GM10266 (cell line): Measurements from ENCODE around the gene QKI.

Experiments
- DNase-seq: peaks from one replicate; pipeline ENCODE4 v3.0.0; 2012; ENCODE audit errors: extremely low spot score
- CTCF ChIP-seq: IDR thresholded peaks from 2 replicates; pipeline ENCODE4 v1.5.1; 2012; ENCODE audit warnings: mild to moderate bottlenecking, low read depth; ENCODE audit not compliant: control insufficient read depth, insufficient read depth; ENCODE audit errors: missing control alignments

Gene QKI

GRCh38 chr6:163532526-163533078 lies 118.1 kb downstream of the QKI start:
- no peak for DNase-seq
- no peak for TF ChIP-seq CTCF

- DNase-seq = no peak
- TF ChIP-seq CTCF = no peak
Observed at GRCh38 chr6:163533443-163533842, 118.9 kb downstream of the QKI start.

GRCh38 chr6:163536770-163537169 lies 122.3 kb downstream of the QKI start:
- DNase-seq = no peak
- TF ChIP-seq CTCF = no peak

- DNase-seq = no peak
Observed at GRCh38 chr6:163538331-163538730, 123.8 kb downstream of the QKI start.

GRCh38 chr6:163539101-163539762 lies 124.7 kb downstream of the QKI start:
- no peak for DNase-seq
- no peak for TF ChIP-seq CTCF

More at GRCh38 chr6:163538331-163538730, 123.8 kb downstream of the QKI start:
- no peak for TF ChIP-seq CTCF

- no peak for DNase-seq
- TF ChIP-seq CTCF = no peak
Observed at GRCh38 chr6:163543321-163543720, 128.8 kb downstream of the QKI start.

- TF ChIP-seq CTCF = no peak
- no peak for DNase-seq
Observed at GRCh38 chr6:163545370-163545769, 130.9 kb downstream of the QKI start.
